Testis (tissue), 3 donors: ENCODE results near the gene TMEM183A. TPM values are rescaled to one million over a fixed set of nuclear protein-coding genes. Genes with fewer than 3 reads are reported as not detected.

ENCODE experiments used
- DNase-seq: peaks from one replicate; pipeline ENCODE4 v3.0.0-alpha.2; 2019
- H3K27ac ChIP-seq, 2 donors: fragments of 200-600 bp; sonication (generic); one replicate each; pipeline ENCODE4 v1.5.1; 2019
- H3K27me3 ChIP-seq: fragments of 200-600 bp; sonication (generic); one replicate; pipeline ENCODE4 v1.5.1; 2019
- H3K36me3 ChIP-seq: fragments of 200-600 bp; sonication (generic); one replicate; pipeline ENCODE4 v1.5.1; 2017; ENCODE audit warnings: low read depth; ENCODE audit errors: missing control alignments
- H3K4me1 ChIP-seq: fragments of 200-600 bp; sonication (generic); one replicate; pipeline ENCODE4 v1.5.1; 2019
- H3K4me3 ChIP-seq, 2 donors: fragments of 200-600 bp; sonication (generic); one replicate each; pipeline ENCODE4 v1.5.1; 2017 to 2019
- H3K9me3 ChIP-seq: fragments of 200-600 bp; sonication (generic); one replicate; pipeline ENCODE4 v1.5.1; 2017
- POLR2A ChIP-seq: fragments of 450-650 bp; IDR thresholded peaks from one replicate; pipeline ENCODE4 v1.6.1; 2017; ENCODE audit warnings: antibody characterized with exemption, mild to moderate bottlenecking, moderate library complexity
- WGBS, 2 donors: methylation state at CpG; one replicate each; pipeline ENCODE4 v1.1.5; 2018; 5-methylcytosine and 5-hydroxymethylcytosine counted together
- intact Hi-C: fragments of 100-400 bp; cut with DNase I; formaldehyde crosslinking; loops from one replicate; pipeline ENCODE4 v1.15.1; 2023; ENCODE audit warnings: low total_unique reads
- polyA plus RNA-seq: library from polyadenylated mRNA; stranded (reverse); fragments of 350-450 nt; fragmentation: Illumina TruSeq; extraction: RNeasy Lipid Tissue Mini Kit (QIAGEN cat#74804); gene quantifications from one replicate; pipeline ENCODE4 v1.2.3, GENCODE V29; 2014; ENCODE audit warnings: low read depth, low replicate concordance; ENCODE audit not compliant: insufficient read depth
- total RNA-seq, 2 donors: library from RNA; depleted of rRNA; stranded (reverse); fragments of >200 nt; gene quantifications; one replicate each; pipeline ENCODE4 v1.2.3, GENCODE V29; 2016
- TF ChIP-seq, protein P1 (sequence below), 3 experiments: fragments of 450-650 bp in 2 of 3; fragments of 200-600 bp in 1 of 3; sonication (generic) in 1 of 3; IDR thresholded peaks; one replicate each; pipeline ENCODE4 v1.5.1; 2016 to 2019; ENCODE audit warnings: antibody characterized with exemption in 3 of 3, mild to moderate bottlenecking in 2 of 3, moderate library complexity in 1 of 3

Gene TMEM183A
- total and polyA plus RNA-seq, 3 donors from 2014 or later: 114 to 135 (median 129) TPM

DNA sequence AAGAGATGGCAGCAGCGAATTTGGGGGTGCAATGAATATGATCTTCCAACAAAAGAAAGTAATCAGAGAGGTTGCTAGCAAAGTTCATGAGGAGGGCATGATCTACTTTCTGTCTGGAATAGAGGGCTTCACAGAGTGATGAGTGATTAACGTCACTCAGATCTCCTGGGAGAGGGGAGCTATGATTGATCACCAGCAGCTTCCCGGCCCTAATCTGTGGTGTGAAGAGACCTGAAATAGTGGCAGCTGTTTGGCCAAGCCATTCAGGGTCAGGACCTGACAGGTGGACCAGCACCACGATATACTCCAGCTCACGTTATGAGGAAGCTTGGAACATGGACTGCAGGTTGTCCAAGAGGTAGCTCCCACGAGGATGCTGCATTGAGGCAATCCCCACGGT is 19.9 kb upstream of the TMEM183A start:
- intact Hi-C loops: no loop called here
- no peaks in the 10 kb centered on the region for H3K36me3 ChIP-seq
- 79 to 83% methylated on average over 7 of the region's 7 CpGs for WGBS, 2 donors
- no peak for DNase-seq
- no peak overlapping the region for H3K4me3 ChIP-seq
- no peak overlapping the region for H3K27ac ChIP-seq
- no peaks in the 10 kb centered on the region for H3K9me3 ChIP-seq
- H3K27me3 ChIP-seq: no peaks in the 10 kb centered on the region
- TF ChIP-seq, protein P1, sequence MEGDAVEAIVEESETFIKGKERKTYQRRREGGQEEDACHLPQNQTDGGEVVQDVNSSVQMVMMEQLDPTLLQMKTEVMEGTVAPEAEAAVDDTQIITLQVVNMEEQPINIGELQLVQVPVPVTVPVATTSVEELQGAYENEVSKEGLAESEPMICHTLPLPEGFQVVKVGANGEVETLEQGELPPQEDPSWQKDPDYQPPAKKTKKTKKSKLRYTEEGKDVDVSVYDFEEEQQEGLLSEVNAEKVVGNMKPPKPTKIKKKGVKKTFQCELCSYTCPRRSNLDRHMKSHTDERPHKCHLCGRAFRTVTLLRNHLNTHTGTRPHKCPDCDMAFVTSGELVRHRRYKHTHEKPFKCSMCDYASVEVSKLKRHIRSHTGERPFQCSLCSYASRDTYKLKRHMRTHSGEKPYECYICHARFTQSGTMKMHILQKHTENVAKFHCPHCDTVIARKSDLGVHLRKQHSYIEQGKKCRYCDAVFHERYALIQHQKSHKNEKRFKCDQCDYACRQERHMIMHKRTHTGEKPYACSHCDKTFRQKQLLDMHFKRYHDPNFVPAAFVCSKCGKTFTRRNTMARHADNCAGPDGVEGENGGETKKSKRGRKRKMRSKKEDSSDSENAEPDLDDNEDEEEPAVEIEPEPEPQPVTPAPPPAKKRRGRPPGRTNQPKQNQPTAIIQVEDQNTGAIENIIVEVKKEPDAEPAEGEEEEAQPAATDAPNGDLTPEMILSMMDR (IDR thresholded peaks at IDR 0.05): no peak
- TF ChIP-seq POLR2A: no peak
- H3K4me1 ChIP-seq: no peaks in the 10 kb centered on the region

DNA sequence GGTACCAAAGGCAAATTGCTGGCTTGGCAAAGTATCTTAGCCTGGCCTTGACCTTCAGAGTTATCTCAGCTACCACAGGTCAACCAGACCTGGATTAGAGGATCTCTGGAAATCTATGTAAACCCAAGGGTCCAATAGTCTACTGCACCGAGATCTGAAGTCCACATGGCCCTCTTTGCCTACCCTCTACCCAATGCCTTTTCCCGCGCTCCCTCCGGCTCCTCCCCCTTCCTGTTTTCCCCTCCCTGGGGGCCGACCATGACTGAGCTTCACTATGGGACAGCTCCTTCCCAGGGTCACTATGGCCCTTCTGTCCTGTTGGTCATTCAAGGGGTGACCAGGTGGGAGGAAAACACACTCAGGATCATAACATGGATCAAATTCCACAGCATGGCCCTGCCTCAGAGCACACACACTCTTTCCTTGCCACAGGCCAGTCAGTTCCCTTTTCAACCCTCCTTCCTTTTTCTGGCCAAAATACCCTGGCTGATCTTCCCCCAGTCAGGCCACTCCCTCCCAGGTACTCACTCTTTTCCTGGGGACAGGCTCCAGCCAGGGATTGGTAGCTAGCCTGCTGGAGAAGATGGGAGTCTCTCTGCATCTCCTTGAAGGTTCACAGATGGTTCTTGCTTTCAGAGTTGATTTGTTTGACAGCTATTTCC is 19.1 kb upstream of the TMEM183A start:
- no peaks in the 10 kb centered on the region for H3K9me3 ChIP-seq
- no peak overlapping the region for H3K4me3 ChIP-seq
- no peak for DNase-seq
- H3K36me3 ChIP-seq: no peaks in the 10 kb centered on the region
- no peak overlapping the region for H3K27ac ChIP-seq
- TF ChIP-seq POLR2A: no peak
- TF ChIP-seq, protein P1 (IDR thresholded peaks at IDR 0.05): no peak
- no peaks in the 10 kb centered on the region for H3K4me1 ChIP-seq
- no peaks in the 10 kb centered on the region for H3K27me3 ChIP-seq
- WGBS, 2 donors: 69 to 83% methylated on average over 5 of the region's 5 CpGs
- intact Hi-C loops: no loop called here

DNA sequence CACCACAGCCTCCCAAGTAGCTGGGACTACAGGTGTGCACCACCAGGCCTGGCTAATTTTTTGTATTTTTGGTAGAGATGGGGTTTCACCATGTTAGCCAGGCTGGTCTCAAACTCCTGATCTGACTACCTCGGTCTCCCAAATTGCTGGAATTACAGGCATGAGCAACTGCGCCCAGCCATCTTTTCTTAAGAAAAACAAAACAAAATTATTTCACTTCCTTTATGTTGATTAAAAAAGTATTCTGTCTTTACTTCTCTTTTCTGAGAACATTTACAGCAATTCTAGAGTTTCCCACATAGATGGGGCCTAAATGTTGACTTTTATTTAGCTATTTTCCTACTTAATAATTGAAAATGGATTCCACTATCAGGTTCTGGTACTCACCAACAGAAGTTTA is 17.3 kb upstream of the TMEM183A start:
- intact Hi-C loops: no loop called here
- H3K36me3 ChIP-seq: no peaks in the 10 kb centered on the region
- H3K27ac ChIP-seq: no peak overlapping the region
- no peak for DNase-seq
- H3K27me3 ChIP-seq: no peaks in the 10 kb centered on the region
- 91 to 93% methylated on average over 2 of the region's 2 CpGs for WGBS, 2 donors
- H3K4me1 ChIP-seq: no peaks in the 10 kb centered on the region
- TF ChIP-seq POLR2A: no peak
- TF ChIP-seq, protein P1 (IDR thresholded peaks at IDR 0.05): no peak
- no peak overlapping the region for H3K4me3 ChIP-seq
- H3K9me3 ChIP-seq: no peaks in the 10 kb centered on the region

DNA sequence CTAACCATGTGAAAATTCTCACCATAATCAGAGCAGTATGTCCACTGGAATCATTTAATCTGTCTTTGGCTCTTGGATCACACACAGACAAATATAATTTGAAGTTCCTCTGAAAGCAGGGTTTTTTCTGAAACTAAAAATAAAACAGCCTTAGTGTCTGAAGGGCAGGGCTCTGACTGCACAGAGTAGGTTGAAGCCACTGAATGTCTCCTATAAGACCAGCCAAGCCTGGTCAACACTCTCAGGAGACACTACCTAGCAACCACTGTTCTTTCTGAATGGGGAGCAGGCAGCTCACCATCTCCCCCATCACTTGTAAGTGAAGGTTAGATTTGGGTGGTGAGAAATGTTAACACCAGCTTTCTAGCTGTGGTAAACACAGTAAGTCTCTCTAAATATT is 16.1 kb upstream of the TMEM183A start:
- Histone ChIP-seq H3K9me3 (no peaks in the 10 kb centered on the region), H3K4me3 (no peak overlapping the region), H3K27me3 (no peaks in the 10 kb centered on the region), H3K36me3 (no peaks in the 10 kb centered on the region), H3K4me1 (no peaks in the 10 kb centered on the region), H3K27ac (no peak overlapping the region)
- no peak for DNase-seq
- TF ChIP-seq POLR2A: no peak
- TF ChIP-seq, protein P1 (IDR thresholded peaks at IDR 0.05): no peak
- intact Hi-C loops: no loop called here

DNA sequence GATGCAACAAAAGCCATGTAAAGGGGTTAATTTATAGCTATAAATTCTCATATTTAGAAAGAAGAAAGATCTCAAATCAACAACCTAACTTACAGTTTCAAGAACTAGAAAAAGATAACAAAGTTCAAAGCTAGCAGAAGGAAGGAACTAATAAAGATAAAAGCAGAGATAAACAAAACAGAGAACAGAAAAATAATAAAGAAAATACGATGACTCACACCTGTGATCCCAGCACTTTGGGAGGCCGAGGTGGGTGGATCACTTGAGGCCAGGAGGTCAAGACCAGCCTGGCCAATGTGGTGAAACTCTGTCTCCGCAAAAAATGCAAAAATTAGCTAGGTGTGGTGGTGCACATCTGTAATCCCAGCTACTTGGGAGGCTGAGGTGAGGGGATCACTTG is 12.4 kb upstream of the TMEM183A start:
- TF ChIP-seq, protein P1 (IDR thresholded peaks at IDR 0.05): no peak
- TF ChIP-seq POLR2A: no peak
- no peak for DNase-seq
- intact Hi-C loops: no loop called here
- Histone ChIP-seq H3K27me3 (no peaks in the 10 kb centered on the region), H3K36me3 (no peaks in the 10 kb centered on the region), H3K4me3 (no peak overlapping the region), H3K4me1 (no peaks in the 10 kb centered on the region), H3K27ac (no peak overlapping the region), H3K9me3 (no peaks in the 10 kb centered on the region)
- WGBS, 2 donors: 62% methylated on average over 3 of the region's 3 CpGs
